ENCODE results near the gene SCNM1. TPM values are rescaled to one million over a fixed set of nuclear protein-coding genes. Genes with fewer than 3 reads are reported as not detected.

SCNM1 gene
- total RNA-seq, 2 experiments from 2014 or later = 83.4 to 87.2 TPM

DNA sequence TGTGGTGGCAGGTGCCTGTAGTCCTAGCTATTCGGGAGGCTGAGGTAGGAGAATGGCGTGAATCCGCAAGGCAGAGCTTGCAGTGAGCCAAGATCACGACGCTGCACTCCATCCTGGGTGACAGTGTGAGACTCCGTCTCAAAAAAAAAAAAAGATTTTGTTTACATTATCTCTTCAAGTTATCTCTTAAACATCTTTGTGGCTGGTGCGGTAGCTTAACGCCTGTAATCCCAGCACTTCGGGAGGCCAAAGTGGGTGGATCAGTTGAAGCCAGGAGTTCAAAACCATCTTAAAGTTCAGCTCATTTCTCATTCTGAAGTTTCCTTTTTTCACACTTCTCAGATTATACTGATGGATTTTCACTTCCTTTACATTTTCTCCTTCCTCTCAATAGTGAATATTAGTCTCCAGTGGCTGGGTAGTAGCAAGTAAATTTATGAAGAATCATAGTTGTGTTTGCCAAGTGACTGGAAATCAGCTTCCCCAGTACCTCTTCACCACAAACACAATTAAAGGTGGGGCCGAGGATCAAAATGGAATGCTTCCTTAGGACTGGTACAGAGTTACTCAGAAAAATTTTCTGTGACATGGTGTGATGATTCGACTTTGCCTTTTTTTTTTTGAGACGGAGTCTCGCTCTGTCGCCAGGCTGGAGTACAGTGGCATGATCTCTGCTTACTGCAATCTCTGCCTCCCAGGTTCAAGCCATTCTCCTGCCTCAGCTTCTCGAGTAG is 46.2 kb downstream of the SCNM1 start:
- CTCF ChIA-PET = interaction anchor here (1.0 to 1.9 kb wide), 2 partner anchors 40 to 490 kb away, joined by 5 to 7 read pairs; no protein-coding TSS in a partner anchor
- POLR2A ChIA-PET = no interaction called here

DNA sequence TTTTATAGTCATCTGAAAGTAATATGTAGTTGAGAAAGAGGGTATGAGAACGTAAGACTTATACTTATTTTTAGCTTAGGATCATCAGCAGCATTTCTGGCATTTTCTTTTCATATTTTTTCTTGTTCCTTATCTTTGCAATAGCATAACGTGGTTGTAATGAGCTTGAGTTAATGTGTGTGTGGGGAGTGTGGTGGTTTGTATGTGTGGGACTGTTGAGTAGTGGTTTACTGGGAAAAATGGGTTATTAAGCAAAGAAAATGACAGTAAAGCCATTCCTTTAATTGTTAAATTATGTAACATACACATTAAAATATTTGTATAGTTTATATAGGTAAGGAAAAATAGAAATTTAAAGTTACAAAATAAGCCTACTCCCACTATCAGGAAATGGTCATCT is 47.6 kb downstream of the SCNM1 start:
- ChIA-PET CTCF (no interaction called here), POLR2A (no interaction called here)

Other genes with a start within 250 kb of the SCNM1 start
- 10 to 100 TPM; 44.0 to 44.2 TPM for gene SETDB1, start 239.8 kb upstream of the SCNM1 start, total RNA-seq
- gene CERS2, start 191.3 kb upstream of the SCNM1 start, total RNA-seq = 100 to 1,000 TPM; 210 to 218 TPM
- gene ANXA9, start 183.9 kb upstream of the SCNM1 start, total RNA-seq = under 1 TPM; 0.10 to 0.15 TPM
- gene MINDY1, start 159.2 kb upstream of the SCNM1 start, total RNA-seq = 1 to 10 TPM; 4.8 to 5.7 TPM
- 10 to 100 TPM; 14.5 to 14.9 TPM for gene PRUNE1, start 157.7 kb upstream of the SCNM1 start, total RNA-seq
- gene BNIPL, start 129.6 kb upstream of the SCNM1 start, total RNA-seq = 1 to 10 TPM in 1 of 2 experiments, under 1 TPM in 1; 0.90 to 1.5 TPM
- 1 to 10 TPM; 1.7 to 1.8 TPM for gene C1orf56, start 118.4 kb upstream of the SCNM1 start, total RNA-seq
- gene CDC42SE1, start 106.5 kb upstream of the SCNM1 start, total RNA-seq = 100 to 1,000 TPM; 177 to 178 TPM
- 1 to 10 TPM; 4.0 to 4.4 TPM for gene MLLT11, start 105.7 kb upstream of the SCNM1 start, total RNA-seq
- 10 to 100 TPM; 15.7 to 17.4 TPM for gene GABPB2, start 95.4 kb upstream of the SCNM1 start, total RNA-seq
- gene SEMA6C, start 19.5 kb upstream of the SCNM1 start, total RNA-seq = 1 to 10 TPM; 1.9 to 2.5 TPM
- 10 to 100 TPM; 25.7 to 26.6 TPM for gene TNFAIP8L2, start 9.5 kb upstream of the SCNM1 start, total RNA-seq
- gene LYSMD1, start 242 bp upstream of the SCNM1 start, total RNA-seq = 1 to 10 TPM; 4.3 to 4.7 TPM
- 1 to 10 TPM in 1 of 2 experiments, under 1 TPM in 1; 0.78 to 2.1 TPM for gene TMOD4, start 9.8 kb downstream of the SCNM1 start, total RNA-seq
- 10 to 100 TPM; 73.5 to 80.3 TPM for gene VPS72, start 24.1 kb downstream of the SCNM1 start, total RNA-seq
- gene PIP5K1A, start 32.4 kb downstream of the SCNM1 start, total RNA-seq = 10 to 100 TPM; 74.7 to 78.6 TPM
- gene PSMD4, start 88.6 kb downstream of the SCNM1 start, total RNA-seq = 100 to 1,000 TPM; 239 to 258 TPM
- gene ZNF687, start 116.2 kb downstream of the SCNM1 start, total RNA-seq = 10 to 100 TPM; 21.6 to 22.2 TPM
- gene PI4KB, start 161.3 kb downstream of the SCNM1 start, total RNA-seq = 10 to 100 TPM; 51.6 to 57.4 TPM
- gene RFX5, start 181.1 kb downstream of the SCNM1 start, total RNA-seq = 10 to 100 TPM; 65.5 to 73.3 TPM
- gene SELENBP1, start 206.6 kb downstream of the SCNM1 start, total RNA-seq = not detected
- 100 to 1,000 TPM; 448 to 472 TPM for gene PSMB4, start 233.4 kb downstream of the SCNM1 start, total RNA-seq